ENCODE results near the gene CNIH3.

DNA sequence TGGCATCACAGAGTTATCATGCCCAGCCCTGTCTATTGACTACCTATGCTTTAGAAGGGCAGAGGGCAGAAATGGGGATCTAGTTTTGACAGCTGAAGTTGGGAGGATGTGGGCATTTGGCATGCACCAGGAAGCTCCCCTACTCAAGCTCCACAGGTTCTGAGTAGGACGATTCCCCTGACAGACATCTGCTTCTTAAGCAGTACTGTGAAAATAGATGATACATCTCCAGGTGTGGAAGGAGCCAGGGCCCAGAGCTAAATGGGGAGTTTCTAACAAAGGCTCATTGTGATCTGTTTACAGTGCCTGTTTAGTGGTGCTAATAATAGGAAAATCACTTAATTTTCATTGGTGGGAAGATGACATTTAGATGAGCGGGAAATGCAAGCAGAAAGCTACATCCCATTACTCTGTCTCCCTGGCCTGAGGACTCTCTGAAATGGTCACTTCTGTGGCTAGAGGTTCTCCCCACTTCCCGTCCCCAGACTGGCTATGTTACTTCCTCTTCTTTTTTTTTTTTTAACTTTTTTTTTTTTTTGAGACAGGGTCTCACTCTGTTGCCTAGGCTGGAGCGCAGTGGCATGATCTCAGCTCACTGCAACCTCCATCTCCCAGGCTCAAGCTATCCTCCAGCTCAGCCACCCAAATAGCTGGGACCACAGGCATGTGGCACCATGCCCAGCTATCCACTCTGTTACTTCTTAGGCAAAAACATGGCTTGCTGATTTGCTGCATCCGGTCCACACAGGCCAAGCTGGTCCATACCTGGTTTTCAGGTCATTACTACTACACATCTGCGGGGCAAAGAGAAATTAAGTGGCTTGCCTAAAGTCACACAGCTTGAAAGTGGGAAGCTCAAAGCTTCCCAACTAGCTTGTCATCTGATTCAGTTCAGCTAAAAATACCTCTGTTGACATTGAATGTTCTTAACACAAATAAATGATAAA is 23.2 kb upstream of the CNIH3 start:
- TF ChIP-seq CTCF (conservative IDR thresholded peaks at IDR 0.05) (no peak), ZFX (IDR thresholded peaks at IDR 0.05) (no peak)

Data from C4-2B (cell line).